HG02623 (cell line): ENCODE results near the gene PCBP3.
"Not testable (repeated sequence)": the region's sequence is repeated elsewhere in the genome, so short reads cannot be mapped to it uniquely, and the experiment has no call there.

ENCODE experiments used
- ATAC-seq: cut with Tn5 transposase; IDR thresholded peaks from one replicate; pipeline ENCODE4 v1.9.1; 2021; ENCODE audit warnings: moderate library complexity; ENCODE audit not compliant: unreplicated experiment

PCBP3 gene

DNA sequence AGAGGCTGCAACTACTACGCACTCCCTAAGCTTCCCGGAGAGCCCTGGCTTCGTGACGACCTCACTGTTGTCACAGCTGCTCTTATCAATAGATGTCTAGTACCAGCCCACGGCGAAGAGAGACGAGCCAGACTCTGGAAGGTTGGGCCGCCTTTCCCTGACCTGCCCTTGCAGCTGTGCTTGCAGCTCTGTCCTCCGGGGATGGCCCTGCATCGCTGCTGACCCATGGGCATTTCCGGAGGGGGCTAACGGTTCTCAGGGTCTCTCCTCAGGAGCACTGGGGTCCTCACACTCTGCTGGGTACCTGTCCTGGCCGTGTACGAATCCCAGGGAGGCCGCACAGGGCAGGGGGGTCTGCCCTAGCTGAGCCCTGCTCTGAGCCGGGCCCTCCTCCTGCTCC, 244.3 kb downstream of the PCBP3 start:
- no peak for ATAC-seq

DNA sequence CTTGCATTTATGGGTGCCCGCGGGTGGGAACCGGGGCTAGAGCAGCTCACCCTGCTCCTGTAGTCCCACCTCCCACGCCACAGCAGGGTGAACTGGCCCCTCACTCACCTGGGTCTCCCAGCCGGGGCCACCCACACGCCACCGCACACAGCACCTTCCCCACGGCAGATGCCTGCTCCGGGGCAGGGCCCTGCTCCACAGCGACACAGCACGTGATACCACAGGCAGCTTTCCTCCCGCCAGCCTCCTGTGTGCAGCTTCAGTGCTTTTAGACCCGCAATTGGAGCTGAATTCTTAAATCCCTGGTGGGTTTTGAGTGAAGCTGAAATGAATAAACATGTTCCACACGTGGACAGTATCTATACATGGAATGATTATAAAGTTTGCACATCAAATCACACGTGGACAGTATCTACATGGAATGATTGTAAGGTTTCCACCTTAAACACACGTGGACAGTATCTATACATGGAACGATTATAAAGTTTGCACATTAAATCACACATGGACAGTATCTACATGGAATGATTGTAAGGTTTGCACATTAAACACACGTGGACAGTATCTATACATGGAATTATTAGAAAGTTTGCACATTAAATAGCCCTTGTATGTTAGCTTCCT, 245.0 kb downstream of the PCBP3 start:
- ATAC-seq = no peak

DNA sequence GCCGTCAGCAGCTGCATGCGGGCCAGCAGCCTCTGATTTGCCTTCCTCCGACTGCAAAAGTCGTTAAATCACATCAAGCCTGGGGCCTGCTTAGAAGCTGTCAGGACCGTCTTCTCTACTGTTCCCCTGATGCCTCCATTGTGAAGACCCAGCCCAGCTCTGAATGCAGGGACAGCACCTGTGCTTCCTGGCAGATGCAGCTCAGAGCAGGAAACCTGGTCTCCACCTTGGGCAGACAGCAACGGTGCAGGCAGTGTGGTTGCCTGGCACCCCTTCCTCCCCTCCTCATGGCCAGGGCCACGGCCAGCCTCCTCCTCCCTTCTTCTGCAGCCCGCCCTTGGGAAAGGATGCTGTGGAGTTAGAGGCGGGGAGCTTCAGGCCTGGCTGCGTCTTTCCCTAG, 245.7 kb downstream of the PCBP3 start:
- no peak for ATAC-seq

DNA sequence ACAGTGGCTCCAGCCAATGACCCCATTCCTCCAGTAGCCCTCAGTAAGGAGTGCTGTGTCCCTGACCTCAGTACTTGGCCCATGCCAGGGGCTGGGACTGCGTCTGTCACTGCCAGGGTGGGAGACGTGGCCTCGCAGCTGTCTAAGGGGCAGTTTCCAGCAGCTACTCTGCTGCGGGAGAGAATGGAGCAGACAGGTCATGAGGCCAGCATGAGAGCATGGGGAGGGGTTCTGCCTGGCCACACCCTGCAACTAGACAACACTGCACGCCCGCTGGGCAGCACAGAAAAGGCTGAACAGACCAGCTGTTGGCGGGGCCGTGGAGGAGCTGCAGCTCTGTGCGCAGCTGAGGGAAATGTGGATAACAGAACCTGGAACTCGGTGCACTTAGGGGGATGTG, 246.4 kb downstream of the PCBP3 start:
- no peak for ATAC-seq

DNA sequence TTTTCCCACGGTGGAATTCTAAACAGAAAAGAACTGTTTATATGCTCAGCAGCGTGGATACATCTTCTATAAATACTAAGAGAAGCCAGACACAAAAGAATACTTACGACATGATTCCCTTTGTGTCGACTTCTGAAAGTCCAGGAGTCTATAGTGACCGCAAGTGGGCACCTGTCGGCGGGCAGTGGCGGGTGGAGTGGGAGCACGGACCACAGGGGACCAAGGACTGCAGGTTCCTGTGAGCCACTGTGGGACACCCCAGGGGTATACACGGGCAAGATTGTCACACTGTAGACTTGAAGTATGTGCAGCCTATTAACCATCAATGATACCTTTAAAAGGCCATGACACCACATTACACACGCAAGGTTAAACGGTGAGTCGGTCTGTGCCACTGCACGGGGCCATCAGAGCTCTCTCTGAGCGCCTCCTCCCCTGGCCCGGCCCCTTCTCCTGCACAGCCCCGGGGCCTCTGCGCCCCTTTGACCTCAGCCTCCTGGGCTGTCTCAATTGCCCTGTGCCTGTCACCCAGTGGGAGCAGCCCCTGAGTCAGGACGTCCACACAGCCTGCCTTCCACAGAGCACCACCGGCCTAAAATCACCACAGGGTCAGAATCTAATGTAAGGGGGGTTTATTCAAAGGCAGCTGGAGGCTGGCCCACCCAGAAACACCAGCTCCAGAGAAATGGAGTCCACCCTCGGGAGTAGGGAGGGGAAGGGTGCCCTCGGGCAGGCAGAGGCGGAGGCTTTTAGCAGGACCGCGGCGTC, 248.0 kb downstream of the PCBP3 start:
- ATAC-seq = no peak

DNA sequence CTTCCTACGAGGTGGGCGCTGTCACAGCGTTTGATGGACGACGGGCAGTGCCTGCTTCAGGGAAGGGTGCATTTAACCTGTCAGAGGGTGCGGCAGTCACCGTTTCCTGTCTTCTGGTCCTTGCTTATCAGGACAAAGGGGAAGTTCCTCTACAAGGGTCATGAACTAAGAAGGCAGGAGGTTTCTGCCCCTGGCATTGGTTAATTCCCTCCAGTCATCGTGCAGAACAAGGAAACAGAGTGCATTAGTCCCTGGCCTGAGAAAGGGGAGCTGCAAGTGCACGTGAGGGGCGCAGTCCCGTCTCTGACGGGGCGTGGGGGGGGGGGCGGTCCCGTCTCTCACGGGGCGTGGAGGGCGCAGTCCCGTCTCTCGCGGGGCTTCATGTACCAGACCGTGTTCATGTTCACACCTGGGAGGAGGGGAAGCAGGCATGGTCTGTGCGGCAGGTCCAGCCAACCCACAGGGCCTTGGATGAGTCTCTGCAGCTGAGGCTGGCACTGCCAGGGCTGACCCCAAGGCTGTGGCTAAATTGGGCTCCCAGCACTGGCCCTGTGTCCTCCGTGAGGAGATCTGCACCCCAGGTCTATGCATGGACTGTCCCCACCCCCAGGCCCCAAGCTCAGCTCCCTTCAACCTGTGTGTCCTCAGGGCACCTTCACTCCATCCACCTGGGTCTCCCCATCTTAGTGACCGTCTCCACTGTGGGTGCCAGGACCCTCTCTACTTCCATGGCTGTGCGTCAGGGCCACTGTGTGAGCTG, 248.8 kb downstream of the PCBP3 start:
- ATAC-seq = no peak

DNA sequence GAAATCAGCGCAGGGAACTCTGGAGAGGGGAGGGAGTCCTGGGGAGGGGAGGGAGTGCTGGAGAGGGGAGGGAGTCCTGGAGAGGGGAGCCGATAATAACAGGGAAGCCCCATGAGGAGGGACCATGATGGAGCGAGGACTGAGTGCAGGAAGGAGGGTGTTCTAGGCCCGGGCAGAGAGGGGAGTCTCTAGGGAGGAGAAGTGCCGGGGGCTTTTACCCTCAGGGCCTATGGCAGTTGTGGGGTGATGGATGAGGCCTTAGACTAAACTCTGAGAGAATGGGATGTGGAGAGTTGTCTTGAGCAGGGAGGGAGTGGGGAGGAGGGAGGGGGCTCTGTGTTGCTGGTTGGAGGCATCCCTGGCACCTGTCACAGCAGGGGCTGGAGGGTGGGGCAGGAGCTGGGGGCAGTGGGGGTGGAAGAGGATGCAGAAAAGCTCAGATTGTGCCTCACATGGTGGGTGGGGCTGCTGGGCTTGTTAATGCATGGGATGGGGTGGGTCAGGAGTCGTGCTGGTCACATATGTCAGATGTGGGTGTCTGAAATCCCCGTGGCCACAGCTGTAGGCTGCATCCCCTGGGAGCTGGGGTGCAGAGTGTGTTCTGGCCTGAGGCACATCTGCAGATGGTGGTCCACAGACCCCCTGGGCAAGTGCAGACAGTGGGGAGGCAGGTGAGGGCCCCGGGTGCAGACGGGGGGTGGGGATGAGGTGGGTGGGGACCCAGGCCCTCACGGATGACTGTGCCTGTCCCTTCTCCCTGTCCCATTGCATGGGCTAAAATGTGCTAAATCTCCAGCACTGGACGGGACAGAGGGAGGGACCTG, 249.6 kb downstream of the PCBP3 start:
- ATAC-seq = no peak

DNA sequence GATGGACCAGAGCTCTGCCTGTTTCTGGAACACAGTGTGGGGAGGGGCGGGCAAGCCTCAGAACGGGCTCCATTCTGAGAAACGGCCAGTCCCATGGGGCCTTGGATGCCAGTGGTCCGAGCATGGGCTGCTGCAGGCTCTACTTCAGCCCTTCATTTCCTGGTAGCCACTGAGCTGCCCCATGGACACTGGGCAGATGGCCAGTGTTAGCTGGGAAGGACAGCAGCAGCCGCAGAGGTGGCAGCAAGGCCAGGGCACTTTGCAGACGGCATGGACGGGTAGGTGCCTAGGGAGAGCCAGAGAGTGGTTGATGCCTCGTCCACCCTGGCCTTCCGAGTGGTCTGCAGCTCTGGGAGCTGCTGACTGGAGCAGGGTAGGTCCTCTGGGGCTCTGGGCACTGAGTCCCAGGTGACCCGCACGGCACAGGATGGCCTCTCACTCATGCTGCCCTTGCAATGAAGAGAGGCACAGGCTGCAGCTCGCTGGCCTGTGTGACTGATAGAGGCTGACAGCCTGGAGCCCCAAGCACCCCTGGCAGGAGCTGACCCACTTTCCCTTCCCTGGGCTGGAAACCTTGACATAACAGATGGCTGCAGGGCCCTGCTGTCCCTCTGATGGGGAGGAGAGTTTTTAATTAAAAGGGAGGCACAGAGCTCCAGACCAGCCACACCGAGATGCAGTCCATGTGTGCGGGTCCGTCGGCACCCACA, 250.4 kb downstream of the PCBP3 start:
- ATAC-seq = no peak

DNA sequence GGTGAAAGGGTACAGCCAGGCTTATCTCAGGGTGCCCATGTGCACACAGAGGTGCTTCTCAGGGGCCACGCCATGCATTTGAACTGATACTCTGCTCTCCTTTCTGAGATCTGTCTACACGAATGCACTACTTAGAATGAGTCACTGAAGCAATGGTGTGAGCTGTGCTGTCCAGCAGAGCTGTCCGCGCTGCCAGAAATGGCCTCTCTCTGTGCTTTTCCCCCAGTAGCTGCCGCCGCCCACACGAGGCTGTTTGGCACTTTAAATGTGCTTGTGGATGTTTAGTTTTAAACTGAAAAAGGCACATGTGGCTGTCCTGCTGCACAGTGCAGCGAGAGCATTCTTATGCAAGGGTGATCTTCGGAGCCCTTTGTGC, 250.9 kb downstream of the PCBP3 start:
- no peak for ATAC-seq

DNA sequence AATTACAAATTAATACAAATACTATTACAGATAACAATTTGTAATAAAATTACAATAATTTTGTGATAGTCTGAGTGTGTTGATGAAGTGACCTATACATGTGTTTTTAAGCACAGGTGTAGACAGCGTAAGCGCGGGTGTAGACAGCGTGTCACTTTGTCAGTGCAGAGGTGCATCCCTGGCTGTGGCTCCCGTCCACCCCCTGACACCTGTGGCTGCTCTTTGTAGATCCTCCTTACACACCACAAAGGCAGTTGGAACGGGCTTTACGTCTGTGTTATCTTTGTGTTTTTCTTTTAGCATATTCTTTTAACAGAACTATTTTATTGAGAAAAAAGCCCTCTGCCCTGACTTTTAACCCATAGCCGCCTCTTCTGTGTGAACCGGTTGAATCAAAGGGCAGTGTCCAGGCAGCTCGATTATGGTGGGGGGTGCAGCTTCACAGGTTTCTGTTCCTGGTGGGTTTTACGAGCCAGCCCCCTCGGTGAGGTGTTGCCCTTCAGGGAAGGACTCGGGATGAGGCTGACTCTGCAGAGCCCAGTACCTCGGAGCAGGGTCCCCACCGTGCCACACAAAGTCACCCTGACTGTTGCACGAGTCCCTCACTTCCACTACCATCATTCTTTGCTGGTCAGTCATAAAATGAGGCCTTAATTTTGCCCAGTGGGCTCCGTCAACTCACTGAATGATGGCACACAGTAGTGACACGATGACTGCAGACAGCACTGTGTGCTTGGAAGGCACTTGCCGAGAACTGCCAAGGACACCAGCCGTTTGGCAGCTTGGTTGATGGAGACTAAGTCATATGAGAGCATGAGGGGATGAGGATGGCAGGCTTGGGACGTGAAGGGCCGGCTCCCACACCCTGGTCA, 251.6 kb downstream of the PCBP3 start:
- no peak for ATAC-seq

DNA sequence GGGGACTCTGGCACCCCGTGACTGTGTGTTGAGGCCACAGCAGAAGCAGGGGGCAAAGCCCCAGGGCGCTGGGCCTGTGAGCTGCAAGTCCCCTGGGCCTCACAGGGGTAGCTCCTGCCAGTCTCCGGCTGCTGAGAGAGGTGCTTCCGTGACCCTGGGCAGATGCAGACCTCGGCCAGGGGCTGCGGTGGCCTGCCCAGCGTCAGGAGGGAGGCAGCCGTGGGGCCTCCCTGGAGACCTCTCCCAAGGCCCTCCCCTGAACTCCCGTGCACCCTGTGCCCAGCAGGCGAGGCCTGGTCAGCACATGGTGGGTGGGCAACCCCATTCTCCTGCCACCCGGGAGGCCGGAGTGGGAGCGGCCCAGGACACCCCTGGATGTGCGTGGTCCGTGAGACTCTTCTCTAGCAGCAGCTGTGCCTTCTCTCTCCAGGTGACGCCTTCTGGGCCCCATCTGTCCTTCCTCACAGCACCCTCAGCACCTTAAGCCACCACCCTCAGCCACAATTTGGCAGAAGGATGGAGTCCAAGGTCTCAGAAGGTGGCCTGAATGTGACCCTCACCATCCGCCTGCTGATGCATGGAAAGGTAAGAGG, 252.3 kb downstream of the PCBP3 start:
- no peak for ATAC-seq

DNA sequence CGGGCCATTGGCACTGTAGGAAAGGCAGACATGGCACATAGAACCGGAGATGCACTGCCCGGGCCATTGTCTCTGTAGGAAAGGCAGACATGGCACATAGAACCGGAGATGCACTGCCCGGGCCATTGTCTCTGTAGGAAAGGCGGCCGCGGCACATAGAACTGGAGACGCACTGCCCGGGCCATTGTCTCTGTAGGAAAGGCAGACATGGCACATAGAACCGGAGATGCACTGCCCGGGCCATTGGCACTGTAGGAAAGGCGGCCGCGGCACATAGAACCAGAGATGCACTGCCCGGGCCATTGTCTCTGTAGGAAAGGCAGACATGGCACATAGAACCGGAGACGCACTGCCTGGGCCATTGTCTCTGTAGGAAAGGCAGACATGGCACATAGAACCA, 252.9 kb downstream of the PCBP3 start:
- not testable (repeated sequence) for ATAC-seq

DNA sequence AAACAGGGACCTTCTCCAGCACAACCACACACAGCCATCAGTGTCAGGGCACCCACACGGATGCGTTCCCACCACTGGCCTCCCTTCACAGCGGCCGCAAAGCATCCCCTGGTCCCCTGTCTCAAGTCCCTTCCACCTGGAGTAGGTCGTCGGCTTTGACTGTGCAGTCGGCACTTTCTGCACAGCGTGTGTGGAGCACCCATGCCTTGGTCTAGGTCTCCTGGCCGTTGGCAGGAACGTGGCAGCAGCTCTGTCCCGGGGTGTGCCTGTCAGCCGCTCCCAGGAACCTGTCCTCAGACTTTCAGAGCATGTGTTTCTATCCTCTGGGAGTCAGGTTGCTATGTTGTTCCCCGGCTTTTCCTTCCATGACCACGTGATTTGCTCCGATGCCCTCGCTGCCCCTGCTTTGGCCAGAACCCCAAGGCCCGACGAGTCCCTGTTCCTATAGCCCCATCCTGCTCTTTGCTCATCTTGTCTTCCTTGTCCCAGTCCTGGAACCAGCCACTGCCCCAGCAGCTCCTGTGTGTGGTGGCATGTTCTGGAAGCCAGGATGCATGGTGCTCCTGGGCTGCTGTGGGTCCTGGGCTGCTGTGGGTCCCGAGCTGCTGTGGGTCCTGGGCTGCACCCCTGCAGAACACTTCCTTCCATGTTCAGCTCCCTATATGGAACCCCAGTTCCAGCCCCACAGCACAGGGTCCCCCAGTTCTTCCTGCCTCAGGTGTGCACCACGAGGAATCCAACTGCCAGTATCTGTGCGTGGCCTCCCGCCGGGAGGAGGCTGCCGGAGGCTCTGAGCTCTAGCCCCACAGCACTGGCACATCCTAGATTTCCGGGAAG, 253.9 kb downstream of the PCBP3 start:
- no peak for ATAC-seq

DNA sequence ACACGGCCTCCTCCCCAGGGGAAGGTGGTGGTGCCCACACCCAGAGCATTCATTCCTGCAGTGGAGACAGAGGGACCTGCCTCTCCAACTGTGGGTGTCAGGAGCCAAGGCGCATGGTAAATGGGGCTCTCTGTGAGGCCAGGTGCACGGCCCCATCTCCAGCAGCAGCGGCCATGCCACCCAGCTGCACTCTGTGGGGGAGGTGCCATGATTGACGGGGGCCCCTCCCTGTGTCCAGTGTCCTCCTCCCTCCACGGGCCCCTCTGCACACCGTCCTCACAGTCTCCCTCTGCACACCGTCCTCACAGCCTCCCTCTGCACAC, 254.5 kb downstream of the PCBP3 start:
- ATAC-seq = no peak

DNA sequence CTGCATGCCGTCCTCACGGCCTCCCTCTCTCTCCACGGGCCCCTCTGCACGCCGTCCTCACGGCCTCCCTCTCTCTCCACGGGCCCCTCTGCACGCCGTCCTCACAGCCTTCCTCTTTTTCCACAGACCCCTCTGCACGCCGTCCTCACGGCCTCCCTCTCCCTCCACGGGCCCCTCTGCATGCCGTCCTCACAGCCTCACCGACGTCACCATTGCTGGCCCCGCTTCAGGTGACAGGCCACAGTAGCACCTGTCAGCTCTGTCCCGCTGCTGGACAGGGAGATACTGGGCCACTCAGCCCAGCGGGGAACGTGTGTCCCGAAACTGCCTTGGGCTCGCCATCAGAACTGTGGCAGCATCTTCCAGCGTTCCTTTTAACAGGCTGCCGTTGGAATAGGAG, 255.3 kb downstream of the PCBP3 start:
- no peak for ATAC-seq

DNA sequence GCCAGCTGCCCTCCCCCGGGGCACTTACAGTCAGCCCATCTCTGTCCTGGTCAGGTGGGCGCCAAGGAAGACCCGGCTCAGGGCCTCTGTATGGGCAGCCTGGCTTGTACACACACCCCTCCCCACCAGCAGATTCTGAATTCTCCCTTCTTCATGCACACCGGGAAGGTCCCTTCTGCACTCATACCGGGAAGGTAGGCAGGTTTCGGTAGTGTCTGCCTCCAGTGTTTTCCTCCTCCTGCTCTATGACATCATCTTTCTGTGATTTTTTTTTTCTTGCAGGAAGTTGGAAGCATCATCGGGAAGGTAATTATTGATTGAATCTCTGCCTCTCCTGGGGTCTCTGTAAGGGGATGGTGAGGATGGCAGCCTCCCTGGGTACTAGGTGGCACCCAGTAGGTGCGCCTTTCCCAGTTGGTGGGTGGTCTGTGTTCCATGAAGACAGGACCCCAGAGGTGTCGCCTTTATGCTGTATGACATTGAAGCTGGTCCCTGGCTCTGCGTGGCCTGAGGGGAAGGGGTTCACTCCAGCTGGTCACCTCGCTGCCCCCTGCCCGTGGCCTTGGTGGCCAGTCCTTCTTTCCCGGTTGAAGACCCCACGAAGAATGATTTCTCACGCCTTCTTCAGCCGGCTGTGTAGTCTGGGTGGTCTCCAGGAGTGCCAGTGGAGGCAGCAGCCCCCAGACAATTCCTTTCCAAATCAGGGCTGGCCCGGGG, 255.9 kb downstream of the PCBP3 start:
- no peak for ATAC-seq

DNA sequence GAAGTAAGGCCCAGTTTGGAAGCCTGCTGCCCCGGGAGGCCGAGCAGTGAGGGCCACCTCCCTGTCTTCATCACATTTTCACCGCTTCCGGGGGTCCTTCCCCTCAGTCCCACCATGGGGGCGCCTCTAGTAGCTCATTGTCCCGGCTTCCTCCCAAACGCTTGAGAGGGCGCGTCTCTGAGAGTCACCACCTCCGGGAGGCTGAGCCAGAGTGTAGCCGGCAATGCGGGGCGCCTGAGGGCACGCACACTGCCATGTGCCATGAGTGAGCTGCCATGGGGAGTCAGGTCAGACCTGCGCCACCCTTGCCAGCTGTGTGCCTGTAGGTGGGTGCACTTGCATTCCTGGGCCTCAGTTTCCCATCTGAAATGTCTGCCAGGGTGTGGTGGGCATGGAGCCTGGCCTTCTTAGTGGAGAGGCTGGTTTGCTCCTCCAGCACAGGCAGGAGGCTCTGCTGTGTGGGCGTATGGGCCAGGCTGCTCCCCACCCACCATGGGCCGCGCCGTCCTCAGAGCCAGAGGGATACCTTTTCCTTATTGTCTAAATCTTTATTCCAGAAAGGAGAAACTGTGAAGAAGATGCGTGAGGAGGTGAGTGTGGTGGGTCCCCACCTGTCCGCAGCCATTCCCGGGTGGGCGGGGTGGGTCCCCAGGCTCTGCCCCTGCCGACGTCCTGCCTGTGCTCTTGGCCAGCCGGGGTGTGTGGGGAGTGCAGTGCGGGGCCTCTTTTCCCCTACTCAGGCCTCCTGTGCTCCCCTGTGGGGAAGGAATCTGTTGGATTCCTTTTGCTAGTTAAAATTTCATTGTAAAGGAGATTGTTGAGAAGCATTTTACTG, 256.7 kb downstream of the PCBP3 start:
- ATAC-seq = no peak
